ENCODE measurements around the gene SLC25A30. TPM values are rescaled to one million over a fixed set of nuclear protein-coding genes. Genes with fewer than 3 reads are reported as not detected.
"Not testable (repeated sequence)": the region's sequence is repeated elsewhere in the genome, so short reads cannot be mapped to it uniquely, and the experiment has no call there.

The SLC25A30 gene
- total RNA-seq, 5 donors from 2014 or later (not counting 1 experiment from before 2014, with no cell fraction given): 19.5 to 25.9 (median 24.2) TPM

DNA sequence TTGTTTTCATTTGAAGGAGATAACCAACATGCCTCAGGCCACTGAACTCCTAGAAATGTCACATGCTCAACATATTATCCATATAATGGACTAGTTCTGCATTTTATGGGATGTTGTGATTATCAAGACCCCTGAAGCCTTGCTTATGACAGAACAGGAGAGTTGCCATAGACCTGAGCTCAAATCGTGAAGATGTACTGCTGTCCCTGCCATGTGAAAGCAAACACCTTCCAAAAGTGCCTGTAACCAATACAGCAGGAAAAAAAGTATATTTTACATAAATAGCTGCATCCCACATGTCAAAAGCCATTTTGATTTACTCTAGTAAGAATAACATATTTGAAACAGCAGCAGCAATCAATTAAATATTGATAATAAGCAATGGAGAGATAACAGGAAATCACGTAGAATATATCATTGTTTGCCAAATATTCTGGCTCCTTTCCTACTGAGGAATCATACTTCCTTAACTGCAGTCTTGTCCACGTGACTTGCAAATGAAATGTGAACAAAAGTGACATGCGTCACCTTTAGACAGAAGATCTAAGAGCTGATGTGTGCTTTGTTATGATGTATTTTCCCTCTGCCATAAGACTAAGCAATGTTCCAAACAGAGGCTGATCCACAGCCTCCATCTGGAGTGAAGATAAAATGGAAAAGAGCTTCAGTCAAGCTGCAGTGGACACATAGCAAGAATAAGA is 33.5 kb downstream of the SLC25A30 start:
- Mint-ChIP-seq H3K4me3 (no peak overlapping the region), H3K9me3 (no peaks in the 10 kb centered on the region), H3K27me3 (no peaks in the 10 kb centered on the region), H3K36me3 (peaks cover 23% of the 10 kb centered on the region), H3K4me1 (peaks cover 3 to 7% (median 6%) of the 10 kb centered on the region in 3 donors), H3K27ac (no peak overlapping the region)
- CTCF ChIA-PET: interaction anchor here in 1 of 2 donors (1.0 kb wide), 1 partner anchor 17 kb away, joined by 3 read pairs; no protein-coding TSS in a partner anchor
- Histone ChIP-seq H3K4me3 (ENCODE audit: control insufficient read depth in 1 of 2, extremely low read depth in 1 of 2, low read length in 1 of 2) (no peak overlapping the region), H3K27me3 (replicated peaks in 1 of 2; ENCODE audit: control insufficient read depth in 2 of 2, extremely low read depth in 1 of 2, insufficient read depth in 2 of 2, low read length in 1 of 2) (no peaks in the 10 kb centered on the region), H3K9me3 (no peaks in the 10 kb centered on the region), H3K36me3 (ENCODE audit: control insufficient read depth in 2 of 2, extremely low read depth in 1 of 2, insufficient read depth in 1 of 2, low read length in 1 of 2) (peaks cover 0 to 4% of the 10 kb centered on the region in 2 donors), H3K27ac (ENCODE audit: low read length) (no peak overlapping the region), H3K4me1 (ENCODE audit: control insufficient read depth in 1 of 2, extremely low read depth in 1 of 2, insufficient read depth in 2 of 2, low read length in 2 of 2) (no peaks in the 10 kb centered on the region)
- ATAC-seq (replicated peaks in 1 of 4): no peak
- no peak for DNase-seq
- POLR2A ChIA-PET: interaction anchor here in 1 of 2 donors (0.6 to 1.1 kb wide), 2 partner anchors 15 to 34 kb away, joined by 3 read pairs; partner anchors contain the start of gene SLC25A30
- WGBS (ENCODE audit: insufficient coverage): no CpG with 5 or more reads among the region's 4 CpGs

DNA sequence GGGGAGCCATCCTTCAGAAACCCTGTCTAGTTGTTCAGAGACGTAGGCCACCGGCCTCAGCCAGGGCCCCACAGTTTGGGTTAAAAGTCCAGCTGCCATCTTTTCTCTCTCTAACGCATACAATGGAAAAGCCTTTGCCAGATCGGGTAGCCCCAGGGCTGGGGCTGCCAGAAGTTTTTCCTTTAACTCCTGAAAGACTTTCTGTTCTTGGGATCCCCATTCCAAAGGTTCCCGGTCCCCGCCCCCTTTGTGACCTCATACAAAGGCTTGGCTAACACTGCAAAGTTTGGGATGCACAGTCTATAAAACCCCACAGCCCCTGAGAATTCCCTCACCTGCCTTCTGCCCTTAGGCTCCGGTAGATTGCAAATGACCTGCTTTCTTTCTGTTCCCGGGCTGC is 35.4 kb downstream of the SLC25A30 start:
- H3K9me3 Mint-ChIP-seq; H3K4me3 Mint-ChIP-seq; DNase-seq; H3K27me3 ChIP-seq (replicated peaks in 1 of 2; ENCODE audit: control insufficient read depth in 2 of 2, extremely low read depth in 1 of 2, insufficient read depth in 2 of 2, low read length in 1 of 2); H3K27me3 Mint-ChIP-seq; H3K36me3 ChIP-seq (ENCODE audit: control insufficient read depth in 2 of 2, extremely low read depth in 1 of 2, insufficient read depth in 1 of 2, low read length in 1 of 2); POLR2A ChIA-PET; H3K4me1 ChIP-seq (ENCODE audit: control insufficient read depth in 1 of 2, extremely low read depth in 1 of 2, insufficient read depth in 2 of 2, low read length in 2 of 2); H3K9me3 ChIP-seq; H3K4me1 Mint-ChIP-seq; H3K27ac ChIP-seq (ENCODE audit: low read length); H3K4me3 ChIP-seq (ENCODE audit: control insufficient read depth in 1 of 2, extremely low read depth in 1 of 2, low read length in 1 of 2); ATAC-seq (replicated peaks in 1 of 4); H3K27ac Mint-ChIP-seq: not testable (repeated sequence)
- H3K36me3 Mint-ChIP-seq: peaks cover 23% of the 10 kb centered on the region
- WGBS (ENCODE audit: insufficient coverage): 90% methylated on average over 2 of the region's 8 CpGs
- CTCF ChIA-PET: interaction anchor here in 1 of 2 donors (0.8 kb wide), 1 partner anchor 13 kb away, joined by 3 read pairs; no protein-coding TSS in a partner anchor

DNA sequence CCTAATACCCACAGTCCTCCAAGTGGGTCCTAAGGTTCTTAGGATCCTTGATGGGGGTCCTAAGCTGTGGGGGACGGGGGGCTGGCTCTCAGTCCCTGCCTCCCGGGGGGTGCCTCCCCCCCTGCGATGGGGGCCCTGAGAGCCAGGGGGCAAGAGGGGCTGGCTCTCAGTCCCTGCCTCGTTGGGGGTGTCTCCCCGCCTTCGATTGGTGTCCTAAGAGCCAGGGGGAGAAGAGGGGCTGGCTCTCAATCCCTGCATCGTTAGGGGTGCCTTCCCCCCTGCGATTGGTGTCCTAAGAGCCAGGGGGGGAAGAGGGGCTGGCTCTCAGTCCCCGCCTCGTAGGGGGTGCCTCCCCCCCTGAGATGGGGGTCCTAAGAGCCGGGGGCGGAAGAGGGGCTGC is 37.0 kb downstream of the SLC25A30 start:
- no peak overlapping the region for H3K27ac Mint-ChIP-seq
- CTCF ChIA-PET: no interaction called here

DNA sequence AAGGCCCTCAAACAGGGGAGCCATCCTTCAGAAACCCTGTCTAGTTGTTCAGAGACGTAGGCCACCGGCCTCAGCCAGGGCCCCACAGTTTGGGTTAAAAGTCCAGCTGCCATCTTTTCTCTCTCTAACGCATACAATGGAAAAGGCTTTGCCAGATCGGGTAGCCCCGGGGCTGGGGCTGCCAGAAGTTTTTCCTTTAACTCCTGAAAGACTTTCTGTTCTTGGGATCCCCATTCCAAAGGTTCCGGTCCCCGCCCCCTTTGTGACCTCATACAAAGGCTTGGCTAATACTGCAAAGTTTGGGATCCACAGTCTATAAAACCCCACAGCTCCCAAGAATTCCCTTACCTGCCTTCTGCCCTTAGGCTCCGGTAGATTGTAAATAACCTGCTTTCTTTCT is 37.5 kb downstream of the SLC25A30 start:
- WGBS (ENCODE audit: insufficient coverage): 93% methylated on average over 5 of the region's 8 CpGs
- H3K9me3 ChIP-seq; H3K27ac ChIP-seq (ENCODE audit: low read length); POLR2A ChIA-PET; H3K4me1 Mint-ChIP-seq; H3K4me3 Mint-ChIP-seq; CTCF ChIA-PET; H3K36me3 ChIP-seq (ENCODE audit: control insufficient read depth in 2 of 2, extremely low read depth in 1 of 2, insufficient read depth in 1 of 2, low read length in 1 of 2); H3K4me3 ChIP-seq (ENCODE audit: control insufficient read depth in 1 of 2, extremely low read depth in 1 of 2, low read length in 1 of 2); H3K4me1 ChIP-seq (ENCODE audit: control insufficient read depth in 1 of 2, extremely low read depth in 1 of 2, insufficient read depth in 2 of 2, low read length in 2 of 2); ATAC-seq (replicated peaks in 1 of 4); H3K9me3 Mint-ChIP-seq; H3K27me3 ChIP-seq (replicated peaks in 1 of 2; ENCODE audit: control insufficient read depth in 2 of 2, extremely low read depth in 1 of 2, insufficient read depth in 2 of 2, low read length in 1 of 2); H3K27me3 Mint-ChIP-seq; H3K27ac Mint-ChIP-seq; DNase-seq: not testable (repeated sequence)
- H3K36me3 Mint-ChIP-seq: peaks cover 12% of the 10 kb centered on the region

More for the DNA sequence above, 37.0 kb downstream of the SLC25A30 start:
- no peaks in the 10 kb centered on the region for H3K9me3 ChIP-seq
- H3K27me3 ChIP-seq (replicated peaks in 1 of 2; ENCODE audit: control insufficient read depth in 2 of 2, extremely low read depth in 1 of 2, insufficient read depth in 2 of 2, low read length in 1 of 2): no peaks in the 10 kb centered on the region
- ATAC-seq (replicated peaks in 1 of 4) (no peak), DNase-seq (no peak)
- Mint-ChIP-seq H3K36me3 (peaks cover 12% of the 10 kb centered on the region), H3K4me3 (no peak overlapping the region), H3K27me3 (no peaks in the 10 kb centered on the region), H3K9me3 (no peaks in the 10 kb centered on the region), H3K4me1 (no peaks in the 10 kb centered on the region)
- no peak overlapping the region for H3K27ac ChIP-seq (ENCODE audit: low read length)
- no CpG with 5 or more reads among the region's 12 CpGs for WGBS (ENCODE audit: insufficient coverage)
- H3K4me1 ChIP-seq (ENCODE audit: control insufficient read depth in 1 of 2, extremely low read depth in 1 of 2, insufficient read depth in 2 of 2, low read length in 2 of 2): no peaks in the 10 kb centered on the region
- H3K4me3 ChIP-seq (ENCODE audit: control insufficient read depth in 1 of 2, extremely low read depth in 1 of 2, low read length in 1 of 2): no peak overlapping the region
- POLR2A ChIA-PET: no interaction called here
- H3K36me3 ChIP-seq (ENCODE audit: control insufficient read depth in 2 of 2, extremely low read depth in 1 of 2, insufficient read depth in 1 of 2, low read length in 1 of 2): peaks cover 0 to under 1% of the 10 kb centered on the region in 2 donors

DNA sequence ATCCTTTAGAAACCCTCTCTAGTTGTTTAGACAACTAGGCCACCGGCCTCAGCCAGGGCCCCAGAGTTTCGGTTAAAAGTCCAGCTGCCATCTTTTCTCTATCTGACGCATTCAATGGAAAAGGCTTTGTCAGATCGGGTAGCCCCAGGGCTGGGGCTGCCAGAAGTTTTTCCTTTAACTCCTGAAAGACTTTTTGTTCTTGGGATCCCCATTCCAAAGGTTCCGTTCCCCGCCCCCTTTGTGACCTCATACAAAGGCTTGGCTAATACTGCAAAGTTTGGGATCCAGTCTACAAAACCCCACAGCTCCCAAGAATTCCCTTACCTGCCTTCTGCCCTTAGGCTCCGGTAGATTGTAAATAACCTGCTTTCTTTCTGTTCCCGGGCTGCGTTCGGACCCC is 38.7 kb downstream of the SLC25A30 start:
- H3K9me3 Mint-ChIP-seq; ATAC-seq (replicated peaks in 1 of 4); H3K4me1 Mint-ChIP-seq; H3K36me3 Mint-ChIP-seq; DNase-seq; H3K27ac Mint-ChIP-seq; H3K4me1 ChIP-seq (ENCODE audit: control insufficient read depth in 1 of 2, extremely low read depth in 1 of 2, insufficient read depth in 2 of 2, low read length in 2 of 2); H3K36me3 ChIP-seq (ENCODE audit: control insufficient read depth in 2 of 2, extremely low read depth in 1 of 2, insufficient read depth in 1 of 2, low read length in 1 of 2); H3K4me3 ChIP-seq (ENCODE audit: control insufficient read depth in 1 of 2, extremely low read depth in 1 of 2, low read length in 1 of 2); H3K27me3 Mint-ChIP-seq; H3K9me3 ChIP-seq; H3K27me3 ChIP-seq (replicated peaks in 1 of 2; ENCODE audit: control insufficient read depth in 2 of 2, extremely low read depth in 1 of 2, insufficient read depth in 2 of 2, low read length in 1 of 2); CTCF ChIA-PET; H3K4me3 Mint-ChIP-seq; H3K27ac ChIP-seq (ENCODE audit: low read length); POLR2A ChIA-PET: not testable (repeated sequence)
- WGBS (ENCODE audit: insufficient coverage): 96% methylated on average over 5 of the region's 10 CpGs

DNA sequence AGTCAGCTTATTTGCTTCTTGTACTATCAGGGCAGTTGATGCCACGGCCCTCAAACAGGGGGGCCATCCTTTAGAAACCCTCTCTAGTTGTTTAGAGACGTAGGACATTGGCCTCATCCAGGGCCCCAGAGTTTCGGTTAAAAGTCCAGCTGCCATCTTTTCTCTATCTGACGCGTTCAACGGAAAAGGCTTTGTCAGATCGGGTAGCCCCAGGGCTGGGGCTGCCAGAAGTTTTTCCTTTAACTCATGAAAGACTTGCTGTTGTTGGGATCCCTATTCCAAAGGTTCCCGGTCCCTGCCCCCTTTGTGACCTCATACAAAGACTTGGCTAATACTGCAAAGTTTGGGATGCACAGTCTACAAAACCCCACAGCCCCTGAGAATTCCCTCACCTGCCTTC is 39.4 kb downstream of the SLC25A30 start:
- H3K36me3 ChIP-seq (ENCODE audit: control insufficient read depth in 2 of 2, extremely low read depth in 1 of 2, insufficient read depth in 1 of 2, low read length in 1 of 2); H3K9me3 ChIP-seq; H3K4me3 Mint-ChIP-seq; DNase-seq; H3K27me3 Mint-ChIP-seq; H3K27me3 ChIP-seq (replicated peaks in 1 of 2; ENCODE audit: control insufficient read depth in 2 of 2, extremely low read depth in 1 of 2, insufficient read depth in 2 of 2, low read length in 1 of 2); H3K27ac Mint-ChIP-seq; H3K9me3 Mint-ChIP-seq; H3K4me3 ChIP-seq (ENCODE audit: control insufficient read depth in 1 of 2, extremely low read depth in 1 of 2, low read length in 1 of 2); H3K4me1 ChIP-seq (ENCODE audit: control insufficient read depth in 1 of 2, extremely low read depth in 1 of 2, insufficient read depth in 2 of 2, low read length in 2 of 2); H3K36me3 Mint-ChIP-seq; ATAC-seq (replicated peaks in 1 of 4); CTCF ChIA-PET; POLR2A ChIA-PET; H3K4me1 Mint-ChIP-seq; H3K27ac ChIP-seq (ENCODE audit: low read length): not testable (repeated sequence)
- 98% methylated on average over 6 of the region's 8 CpGs for WGBS (ENCODE audit: insufficient coverage)
